H9 (cell line): Measurements from ENCODE around the gene SRP68. TPM values are rescaled to one million over a fixed set of nuclear protein-coding genes. Genes with fewer than 3 reads are reported as not detected.

Experiments used
- DNase-seq: peaks from one replicate; pipeline ENCODE4 v3.0.0-alpha.2; 2017
- H2AFZ ChIP-seq: one replicate; pipeline ENCODE4 v1.6.1; 2013; ENCODE audit warnings: mild to moderate bottlenecking, low read length, control low read depth, moderate library complexity
- H2AK5ac ChIP-seq: 2 replicates; pipeline ENCODE4 v1.6.1; 2013; ENCODE audit warnings: low read length, control low read depth, mixed read lengths; ENCODE audit not compliant: insufficient read length
- H2BK120ac ChIP-seq: one replicate; pipeline ENCODE4 v1.6.1; 2013; ENCODE audit warnings: low read depth, mild to moderate bottlenecking, low read length, control low read depth, inconsistent platforms; ENCODE audit not compliant: poor library complexity, severe bottlenecking
- H2BK12ac ChIP-seq: 2 replicates; pipeline ENCODE4 v1.6.1; 2013; ENCODE audit warnings: low read length, control low read depth, mixed read lengths, low read depth; ENCODE audit not compliant: insufficient read length
- H2BK15ac ChIP-seq: 2 replicates; pipeline ENCODE4 v1.6.1; 2013; ENCODE audit warnings: low read depth, low read length, control low read depth
- H2BK20ac ChIP-seq: one replicate; pipeline ENCODE4 v1.6.1; 2013; ENCODE audit warnings: low read depth, mild to moderate bottlenecking, low read length, control low read depth, inconsistent platforms; ENCODE audit not compliant: poor library complexity, severe bottlenecking
- H2BK5ac ChIP-seq: 2 replicates; pipeline ENCODE4 v1.6.1; 2013; ENCODE audit warnings: low read length, control low read depth, mixed read lengths; ENCODE audit not compliant: insufficient read length
- H3K14ac ChIP-seq: 2 replicates; pipeline ENCODE4 v1.6.1; 2013; ENCODE audit warnings: low read length, control low read depth; ENCODE audit not compliant: insufficient read depth
- H3K18ac ChIP-seq: 2 replicates; pipeline ENCODE4 v1.6.1; 2013; ENCODE audit warnings: low read depth, mild to moderate bottlenecking, mixed read lengths, low read length, control low read depth; ENCODE audit not compliant: insufficient read length
- H3K23ac ChIP-seq: 2 replicates; pipeline ENCODE4 v1.6.1; 2013; ENCODE audit warnings: low read length, control low read depth, mixed read lengths, low read depth; ENCODE audit not compliant: insufficient read length
- H3K23me2 ChIP-seq: 2 replicates; pipeline ENCODE4 v1.6.1; 2013; ENCODE audit warnings: low read depth, mild to moderate bottlenecking, mixed read lengths, low read length, control low read depth; ENCODE audit not compliant: insufficient read length, poor library complexity, severe bottlenecking
- H3K27ac ChIP-seq: 2 replicates; pipeline ENCODE4 v1.5.1; 2013; ENCODE audit warnings: low read length, control low read depth, mixed read lengths, low read depth; ENCODE audit not compliant: insufficient read length
- H3K27me3 ChIP-seq: 2 replicates; pipeline ENCODE4 v1.6.1; 2013; ENCODE audit warnings: low read length, control low read depth, inconsistent platforms; ENCODE audit not compliant: insufficient read depth
- H3K4ac ChIP-seq: 2 replicates; pipeline ENCODE4 v1.6.1; 2013; ENCODE audit warnings: low read depth, mild to moderate bottlenecking, control low read depth, inconsistent platforms, low read length, moderate library complexity
- H3K4me1 ChIP-seq: 2 replicates; pipeline ENCODE4 v1.6.1; 2013; ENCODE audit warnings: low read length, control low read depth, inconsistent platforms; ENCODE audit not compliant: insufficient read depth
- H3K4me2 ChIP-seq: 2 replicates; pipeline ENCODE4 v1.6.1; 2013; ENCODE audit warnings: low read length, control low read depth, mixed read lengths; ENCODE audit not compliant: insufficient read length, insufficient read depth
- H3K56ac ChIP-seq: 2 replicates; pipeline ENCODE4 v1.6.1; 2013; ENCODE audit warnings: low read depth, mild to moderate bottlenecking, mixed read lengths, low read length, control low read depth; ENCODE audit not compliant: insufficient read length
- H3K79me1 ChIP-seq: 2 replicates; pipeline ENCODE4 v1.6.1; 2013; ENCODE audit warnings: low read depth, mild to moderate bottlenecking, moderate library complexity, low read length, control low read depth, inconsistent platforms; ENCODE audit not compliant: insufficient read depth, poor library complexity, severe bottlenecking
- H3K79me2 ChIP-seq: 2 replicates; pipeline ENCODE4 v1.6.1; 2013; ENCODE audit warnings: low read length, control low read depth, inconsistent platforms; ENCODE audit not compliant: insufficient read depth
- H3K9ac ChIP-seq: 2 replicates; pipeline ENCODE4 v1.6.1; 2013; ENCODE audit warnings: low read length, control low read depth, mixed read lengths; ENCODE audit not compliant: insufficient read length; ENCODE audit errors: extremely low read depth
- H3K9me3 ChIP-seq: one replicate; pipeline ENCODE4 v1.6.1; 2013; ENCODE audit warnings: low read depth, low read length, inconsistent platforms; ENCODE audit not compliant: control insufficient read depth
- H3T11ph ChIP-seq: one replicate; pipeline ENCODE4 v1.6.1; 2013; ENCODE audit warnings: mild to moderate bottlenecking, low read length, control low read depth, inconsistent platforms
- H4K20me1 ChIP-seq: one replicate; pipeline ENCODE4 v1.6.1; 2013; ENCODE audit not compliant: control insufficient read depth, insufficient read length, insufficient read depth
- H4K5ac ChIP-seq: 2 replicates; pipeline ENCODE4 v1.6.1; 2013; ENCODE audit warnings: low read depth, mild to moderate bottlenecking, mixed read lengths, low read length, control low read depth; ENCODE audit not compliant: insufficient read length
- H4K8ac ChIP-seq: replicated peaks from 2 replicates; pipeline ENCODE4 v1.6.1; 2013; ENCODE audit warnings: low read length, control low read depth, mixed read lengths, low read depth; ENCODE audit not compliant: insufficient read length
- H4K91ac ChIP-seq: 2 replicates; pipeline ENCODE4 v1.6.1; 2013; ENCODE audit warnings: low read depth, mild to moderate bottlenecking, moderate library complexity, mixed read lengths, low read length, control low read depth; ENCODE audit not compliant: insufficient read length
- H3K27ac Mint-ChIP-seq, 3 experiments: 2 replicates in 2 of 3; 3 replicates in 1 of 3; pipeline ENCODE4 v1.8.0; 2020 to 2021; ENCODE audit warnings: mixed read lengths in 3 of 3, mild to moderate bottlenecking in 1 of 3, moderate library complexity in 1 of 3
- H3K27me3 Mint-ChIP-seq: 2 replicates; pipeline ENCODE4 v1.8.0; 2021; ENCODE audit warnings: low read depth, mild to moderate bottlenecking, moderate library complexity, mixed read lengths
- H3K36me3 Mint-ChIP-seq, 3 experiments: 2 replicates in 2 of 3; 3 replicates in 1 of 3; pipeline ENCODE4 v1.8.0; 2020 to 2021; ENCODE audit warnings: low read depth in 3 of 3, mixed read lengths in 3 of 3; ENCODE audit not compliant: insufficient read depth in 1 of 3
- H3K4me1 Mint-ChIP-seq, 2 experiments: 2 replicates each; pipeline ENCODE4 v1.8.0; 2020; ENCODE audit warnings: mixed read lengths in 2 of 2
- H3K4me3 Mint-ChIP-seq, 2 experiments: 2 replicates in 1 of 2; 3 replicates in 1 of 2; pipeline ENCODE4 v1.8.0; 2020 to 2021; ENCODE audit warnings: mild to moderate bottlenecking in 2 of 2, mixed read lengths in 2 of 2, moderate library complexity in 1 of 2
- H3K9me3 Mint-ChIP-seq, 2 experiments: 2 replicates in 1 of 2; 3 replicates in 1 of 2; pipeline ENCODE4 v1.8.0; 2020; ENCODE audit warnings: mild to moderate bottlenecking in 2 of 2, mixed read lengths in 2 of 2, moderate library complexity in 1 of 2
- CTCF ChIP-seq: fragments of 200-600 bp; sonication (generic); conservative IDR thresholded peaks from 3 replicates; pipeline ENCODE4 v1.8.0; 2021; ENCODE audit warnings: antibody characterized with exemption, mild to moderate bottlenecking
- WGBS: extraction: QIAGEN DNeasy Blood & Tissue Kit; methylation state at CpG from one replicate; pipeline ENCODE4 v1.1.7; 2013; ENCODE audit warnings: missing lambda C conversion rate, low lambda C conversion rate, mixed read lengths; ENCODE audit not compliant: insufficient read length; ENCODE audit errors: extremely low coverage; 5-methylcytosine and 5-hydroxymethylcytosine counted together
- total RNA-seq: library from RNA; stranded (reverse); gene quantifications from 2 replicates; pipeline ENCODE4 v1.2.1, GENCODE V29; 2021

The SRP68 gene
- total RNA-seq, 1 experiment from 2014 or later, result 86.1 TPM

GRCh38 chr17:76009969-76010661 lies 62.2 kb downstream of the SRP68 start:
- Histone ChIP-seq H2BK15ac (no peak overlapping the region), H3K23me2 (no peaks in the 10 kb centered on the region), H3K79me1 (no peaks in the 10 kb centered on the region), H3K56ac (no peak overlapping the region), H3K4ac (no peak overlapping the region), H2AFZ (no peak overlapping the region), H3K4me1 (no peaks in the 10 kb centered on the region), H4K20me1 (no peaks in the 10 kb centered on the region), H3K14ac (no peak overlapping the region), H2BK12ac (no peak overlapping the region), H3K23ac (no peak overlapping the region), H3K79me2 (no peaks in the 10 kb centered on the region), H2AK5ac (no peak overlapping the region), H4K5ac (no peak overlapping the region), H3K4me2 (no peak overlapping the region), H4K8ac (no peak overlapping the region), H3K27me3 (no peaks in the 10 kb centered on the region), H4K91ac (no peak overlapping the region), H3T11ph (no peak overlapping the region), H2BK20ac (no peak overlapping the region), H3K9me3 (no peaks in the 10 kb centered on the region), H3K18ac (no peak overlapping the region), H2BK120ac (no peak overlapping the region), H3K27ac (no peak overlapping the region), H3K9ac (no peak overlapping the region), H2BK5ac (no peak overlapping the region)
- WGBS, result no CpG with 5 or more reads among the region's 21 CpGs
- H3K36me3 Mint-ChIP-seq, result peaks cover 2 to 9% (median 8%) of the 10 kb centered on the region in 3 experiments; a peak in 3 of 7 replicates
- H3K27ac Mint-ChIP-seq, result no peak overlapping the region
- H3K9me3 Mint-ChIP-seq, result peaks cover 0 to 2% of the 10 kb centered on the region in 2 experiments; a peak in 3 of 5 replicates
- H3K4me1 Mint-ChIP-seq, result peaks cover 5 to 10% of the 10 kb centered on the region in 2 experiments
- no peak for DNase-seq
- TF ChIP-seq CTCF, result no peak
- peaks cover 4% of the 10 kb centered on the region for H3K27me3 Mint-ChIP-seq
- H3K4me3 Mint-ChIP-seq, result no peak overlapping the region; a peak in 1 of 5 replicates
